ENCODE results near the gene MAP2K7.
A peak's percentile ranks its signal among the peaks of the same experiment; 100 is the strongest.

The MAP2K7 gene

DNA sequence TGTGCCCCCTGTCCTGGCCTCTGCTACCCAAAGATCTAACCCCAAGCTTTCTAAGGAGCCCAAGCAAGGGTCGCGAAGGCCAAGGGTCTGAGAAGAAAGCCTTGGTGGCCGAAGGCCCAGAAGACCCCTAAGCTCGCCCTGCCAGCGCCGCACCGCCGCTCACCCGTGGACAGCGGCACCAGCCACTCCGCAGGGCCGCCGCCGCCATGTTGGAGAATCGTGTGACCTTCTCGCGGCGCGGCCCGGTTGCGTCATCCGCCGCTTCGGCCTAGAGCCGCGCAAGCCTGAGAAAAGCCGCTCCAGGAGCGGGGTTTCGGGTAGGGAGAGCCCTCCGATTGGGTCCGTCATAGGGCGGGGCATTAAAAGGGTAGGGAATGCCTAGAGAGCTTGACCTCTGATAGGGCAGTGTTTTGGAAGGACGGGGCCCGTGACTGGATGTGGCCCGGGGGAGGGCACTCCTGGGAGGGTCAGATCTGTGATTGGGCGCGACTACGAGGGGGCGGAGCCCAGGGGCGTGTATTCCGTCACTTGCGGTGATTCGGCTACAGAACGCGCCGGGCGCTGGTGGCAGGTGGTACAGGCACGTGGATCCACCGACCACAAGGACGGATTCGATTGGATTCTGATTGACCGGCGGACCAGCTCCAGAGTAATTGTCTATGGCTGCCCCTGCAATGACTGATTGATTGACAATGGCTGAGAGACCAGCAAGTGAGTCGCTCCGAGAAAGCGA is 39.9 kb downstream of the MAP2K7 start, which contains the start of gene TIMM44:
Gene TIMM44, minus strand, starts transcription at position 223 of the 733 bp plus-strand sequence. Its CDS starts 15 bp downstream, at position 208.
- ATAC-seq (ENCODE audit: insufficient read depth, low read depth) (peak; percentile 97), DNase-seq (peak; percentile 100)
- no peak for TF ChIP-seq EZH2 (IDR thresholded peaks at IDR 0.05; ENCODE audit: borderline replicate concordance, low read depth, low read length, severe bottlenecking)
- TF ChIP-seq CTCF (IDR thresholded peaks at IDR 0.05; ENCODE audit: borderline replicate concordance, extremely low read depth, low read length, poor library complexity, severe bottlenecking), result no peak
- Histone ChIP-seq H3K9me3 (ENCODE audit: insufficient read depth, low read length, severe bottlenecking) (no peaks in the 10 kb centered on the region), H3K4me2 (ENCODE audit: insufficient read depth, low read length) (peak within 1 kb of the TSS; percentile 92), H4K20me1 (ENCODE audit: insufficient read depth, low read length) (peaks cover 24% of the 10 kb centered on the region), H3K79me2 (ENCODE audit: insufficient read depth, low read length) (peaks cover 54% of the 10 kb centered on the region), H3K4me3 (ENCODE audit: low read depth in 1 of 2, low read length in 2 of 2) (peak within 1 kb of the TSS; percentile 94 to 97), H3K27ac (ENCODE audit: low read length) (peak within 1 kb of the TSS; percentile 92), H3K36me3 (ENCODE audit: insufficient read depth, low read length) (peaks cover 32% of the 10 kb centered on the region), H3K9ac (ENCODE audit: low read depth, low read length) (peak within 1 kb of the TSS; percentile 96), H3K4me1 (ENCODE audit: insufficient read depth, low read length) (peaks cover 44% of the 10 kb centered on the region), H2AFZ (ENCODE audit: low read depth, low read length) (peak within 1 kb of the TSS; percentile 91), H3K27me3 (ENCODE audit: insufficient read depth, low read length, poor library complexity) (no peaks in the 10 kb centered on the region)

GRCh38 chr19:7944177-7944761 is 40.6 kb downstream of the MAP2K7 start:
- peak overlapping the region; percentile 91 for H2AFZ ChIP-seq (ENCODE audit: low read depth, low read length)
- peak overlapping the region; percentile 41 to 94; a peak in 3 of 4 replicates for H3K4me3 ChIP-seq (ENCODE audit: low read depth in 1 of 2, low read length in 2 of 2)
- H3K4me2 ChIP-seq (ENCODE audit: insufficient read depth, low read length), result peak overlapping the region; percentile 92
- peaks cover 26% of the 10 kb centered on the region for H3K36me3 ChIP-seq (ENCODE audit: insufficient read depth, low read length)
- H3K9ac ChIP-seq (ENCODE audit: low read depth, low read length), result peak overlapping the region; percentile 67
- no peaks in the 10 kb centered on the region for H3K9me3 ChIP-seq (ENCODE audit: insufficient read depth, low read length, severe bottlenecking)
- DNase-seq, result peak; percentile 91
- no peak for TF ChIP-seq EZH2 (IDR thresholded peaks at IDR 0.05; ENCODE audit: borderline replicate concordance, low read depth, low read length, severe bottlenecking)
- TF ChIP-seq CTCF (IDR thresholded peaks at IDR 0.05; ENCODE audit: borderline replicate concordance, extremely low read depth, low read length, poor library complexity, severe bottlenecking), result peak; percentile 89
- ATAC-seq (ENCODE audit: insufficient read depth, low read depth), result peak; percentile 41
- peaks cover 44% of the 10 kb centered on the region for H3K4me1 ChIP-seq (ENCODE audit: insufficient read depth, low read length)
- H3K27ac ChIP-seq (ENCODE audit: low read length), result peak overlapping the region; percentile 82
- peaks cover 49% of the 10 kb centered on the region for H3K79me2 ChIP-seq (ENCODE audit: insufficient read depth, low read length)
- H4K20me1 ChIP-seq (ENCODE audit: insufficient read depth, low read length), result peaks cover 21% of the 10 kb centered on the region
- no peaks in the 10 kb centered on the region for H3K27me3 ChIP-seq (ENCODE audit: insufficient read depth, low read length, poor library complexity)

DNA sequence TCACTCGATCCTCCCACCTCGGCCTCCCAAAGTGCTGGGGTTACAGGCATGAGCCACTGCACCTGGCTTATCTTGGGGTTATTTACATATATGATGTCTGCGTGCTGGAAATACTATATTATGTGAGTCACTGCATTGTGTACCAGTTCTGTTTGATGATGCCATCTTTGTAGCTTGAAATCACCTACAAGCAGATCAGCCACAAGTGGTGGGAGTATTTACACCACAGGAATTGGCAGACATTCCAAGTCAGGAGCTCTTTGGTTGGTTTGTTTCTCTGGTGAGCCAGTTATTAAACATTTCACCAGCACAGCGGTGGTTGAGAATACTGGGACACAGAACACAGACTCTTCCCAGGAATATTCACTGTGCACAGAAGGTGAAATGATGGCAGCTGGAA is 44.3 kb downstream of the MAP2K7 start:
- H3K79me2 ChIP-seq (ENCODE audit: insufficient read depth, low read length), result peaks cover 14% of the 10 kb centered on the region
- H3K27me3 ChIP-seq (ENCODE audit: insufficient read depth, low read length, poor library complexity), result no peaks in the 10 kb centered on the region
- H3K27ac ChIP-seq (ENCODE audit: low read length), result no peak overlapping the region
- no peak for ATAC-seq (ENCODE audit: insufficient read depth, low read depth)
- TF ChIP-seq CTCF (IDR thresholded peaks at IDR 0.05; ENCODE audit: borderline replicate concordance, extremely low read depth, low read length, poor library complexity, severe bottlenecking) (no peak), EZH2 (IDR thresholded peaks at IDR 0.05; ENCODE audit: borderline replicate concordance, low read depth, low read length, severe bottlenecking) (no peak)
- 0 out of 2 replicates have a peak, but pooled peaks cover 5% of the 10 kb centered on the region for H4K20me1 ChIP-seq (ENCODE audit: insufficient read depth, low read length)
- no peak overlapping the region for H3K9ac ChIP-seq (ENCODE audit: low read depth, low read length)
- H3K4me1 ChIP-seq (ENCODE audit: insufficient read depth, low read length), result peaks cover 16% of the 10 kb centered on the region
- H3K4me2 ChIP-seq (ENCODE audit: insufficient read depth, low read length), result no peak overlapping the region
- DNase-seq, result no peak
- no peak overlapping the region for H3K4me3 ChIP-seq (ENCODE audit: low read depth in 1 of 2, low read length in 2 of 2)
- H3K9me3 ChIP-seq (ENCODE audit: insufficient read depth, low read length, severe bottlenecking), result no peaks in the 10 kb centered on the region
- no peaks in the 10 kb centered on the region; the same call in 1 of the 2 replicates for H3K36me3 ChIP-seq (ENCODE audit: insufficient read depth, low read length)
- no peak overlapping the region for H2AFZ ChIP-seq (ENCODE audit: low read depth, low read length)

All from DND-41 (cell line).